ENCODE results near the gene SPAG8.

- TF ChIP-seq, protein P1, sequence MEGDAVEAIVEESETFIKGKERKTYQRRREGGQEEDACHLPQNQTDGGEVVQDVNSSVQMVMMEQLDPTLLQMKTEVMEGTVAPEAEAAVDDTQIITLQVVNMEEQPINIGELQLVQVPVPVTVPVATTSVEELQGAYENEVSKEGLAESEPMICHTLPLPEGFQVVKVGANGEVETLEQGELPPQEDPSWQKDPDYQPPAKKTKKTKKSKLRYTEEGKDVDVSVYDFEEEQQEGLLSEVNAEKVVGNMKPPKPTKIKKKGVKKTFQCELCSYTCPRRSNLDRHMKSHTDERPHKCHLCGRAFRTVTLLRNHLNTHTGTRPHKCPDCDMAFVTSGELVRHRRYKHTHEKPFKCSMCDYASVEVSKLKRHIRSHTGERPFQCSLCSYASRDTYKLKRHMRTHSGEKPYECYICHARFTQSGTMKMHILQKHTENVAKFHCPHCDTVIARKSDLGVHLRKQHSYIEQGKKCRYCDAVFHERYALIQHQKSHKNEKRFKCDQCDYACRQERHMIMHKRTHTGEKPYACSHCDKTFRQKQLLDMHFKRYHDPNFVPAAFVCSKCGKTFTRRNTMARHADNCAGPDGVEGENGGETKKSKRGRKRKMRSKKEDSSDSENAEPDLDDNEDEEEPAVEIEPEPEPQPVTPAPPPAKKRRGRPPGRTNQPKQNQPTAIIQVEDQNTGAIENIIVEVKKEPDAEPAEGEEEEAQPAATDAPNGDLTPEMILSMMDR (conservative IDR thresholded peaks at IDR 0.05) = no peak
- no peak for TF ChIP-seq EZH2 (IDR thresholded peaks at IDR 0.05; ENCODE audit: low read depth)
Observed at GRCh38 chr9:35797311-35798109, 14.6 kb downstream of the SPAG8 start.

Data from PC-9 (cell line).